ENCODE measurements around the gene RTN4RL2. TPM values are rescaled to one million over a fixed set of nuclear protein-coding genes. Genes with fewer than 3 reads are reported as not detected.

RTN4RL2 gene
- total RNA-seq, 6 experiments from 2014 or later = 12.5 to 54.4 (median 18.6) TPM

DNA sequence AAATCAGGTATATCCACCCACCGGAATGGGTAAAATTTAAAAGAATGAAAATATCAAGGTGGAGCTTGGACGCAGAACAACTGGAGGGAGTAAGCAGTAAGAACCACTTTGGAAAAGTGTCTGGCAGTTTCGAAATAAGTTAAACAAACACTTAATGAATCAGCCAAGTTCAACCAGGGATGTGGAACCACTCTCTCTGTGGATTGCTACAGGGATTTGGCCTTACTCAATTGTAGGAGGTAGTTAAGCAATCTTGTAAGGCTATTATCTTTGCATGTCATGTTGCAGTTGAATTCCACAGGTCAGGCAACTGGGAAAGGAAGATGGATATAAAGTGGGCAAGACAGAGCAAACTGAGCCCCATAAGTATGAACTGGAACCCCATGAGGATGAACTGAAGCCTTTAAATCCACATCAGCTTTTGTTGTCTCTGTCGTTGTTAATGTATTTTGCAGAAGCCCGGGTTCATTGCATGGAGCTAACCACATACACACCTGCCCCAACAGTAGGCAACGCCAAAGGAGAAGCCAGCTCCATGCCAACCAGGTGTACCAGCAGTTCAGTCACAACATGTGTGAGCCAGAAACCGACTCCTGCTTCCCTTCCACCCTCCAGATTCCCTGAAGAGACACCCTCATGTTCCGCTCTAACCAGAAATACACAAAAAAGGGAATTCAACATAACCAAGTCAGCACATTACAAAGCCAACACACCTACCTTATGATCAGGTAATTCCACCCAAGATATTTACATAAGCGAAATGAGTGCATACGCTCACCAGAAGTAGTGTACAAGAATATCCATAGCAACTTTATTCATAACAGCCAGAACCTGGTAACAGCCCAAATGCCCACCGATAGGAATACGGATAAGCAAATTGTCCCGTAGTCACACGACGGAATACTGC lies 25.4 kb upstream of the RTN4RL2 start:
- Histone ChIP-seq H3K9me3 (no peaks in the 10 kb centered on the region), H3K4me3 (no peak overlapping the region), H3K27ac (peak overlapping the region; percentile 45 to 83 (median 66)), H3K36me3 (no peaks in the 10 kb centered on the region), H3K4me1 (peaks cover 0 to 62% (median 20%) of the 10 kb centered on the region in 4 donors), H3K27me3 (no peaks in the 10 kb centered on the region)
- TF ChIP-seq, protein P1, sequence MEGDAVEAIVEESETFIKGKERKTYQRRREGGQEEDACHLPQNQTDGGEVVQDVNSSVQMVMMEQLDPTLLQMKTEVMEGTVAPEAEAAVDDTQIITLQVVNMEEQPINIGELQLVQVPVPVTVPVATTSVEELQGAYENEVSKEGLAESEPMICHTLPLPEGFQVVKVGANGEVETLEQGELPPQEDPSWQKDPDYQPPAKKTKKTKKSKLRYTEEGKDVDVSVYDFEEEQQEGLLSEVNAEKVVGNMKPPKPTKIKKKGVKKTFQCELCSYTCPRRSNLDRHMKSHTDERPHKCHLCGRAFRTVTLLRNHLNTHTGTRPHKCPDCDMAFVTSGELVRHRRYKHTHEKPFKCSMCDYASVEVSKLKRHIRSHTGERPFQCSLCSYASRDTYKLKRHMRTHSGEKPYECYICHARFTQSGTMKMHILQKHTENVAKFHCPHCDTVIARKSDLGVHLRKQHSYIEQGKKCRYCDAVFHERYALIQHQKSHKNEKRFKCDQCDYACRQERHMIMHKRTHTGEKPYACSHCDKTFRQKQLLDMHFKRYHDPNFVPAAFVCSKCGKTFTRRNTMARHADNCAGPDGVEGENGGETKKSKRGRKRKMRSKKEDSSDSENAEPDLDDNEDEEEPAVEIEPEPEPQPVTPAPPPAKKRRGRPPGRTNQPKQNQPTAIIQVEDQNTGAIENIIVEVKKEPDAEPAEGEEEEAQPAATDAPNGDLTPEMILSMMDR (IDR thresholded peaks at IDR 0.05) = no peak
- no peak for TF ChIP-seq POLR2A (IDR thresholded peaks at IDR 0.05)
- DNase-seq (peak in 2 of 3 donors; percentile 45 to 63), ATAC-seq (peak; percentile 47 to 75 (median 68))
- WGBS (ENCODE audit: insufficient coverage, low coverage, low lambda C conversion rate, missing lambda C conversion rate) = 46% methylated on average over 13 of the region's 15 CpGs
- intact Hi-C loops (cut with DNase I) = no loop called here

DNA sequence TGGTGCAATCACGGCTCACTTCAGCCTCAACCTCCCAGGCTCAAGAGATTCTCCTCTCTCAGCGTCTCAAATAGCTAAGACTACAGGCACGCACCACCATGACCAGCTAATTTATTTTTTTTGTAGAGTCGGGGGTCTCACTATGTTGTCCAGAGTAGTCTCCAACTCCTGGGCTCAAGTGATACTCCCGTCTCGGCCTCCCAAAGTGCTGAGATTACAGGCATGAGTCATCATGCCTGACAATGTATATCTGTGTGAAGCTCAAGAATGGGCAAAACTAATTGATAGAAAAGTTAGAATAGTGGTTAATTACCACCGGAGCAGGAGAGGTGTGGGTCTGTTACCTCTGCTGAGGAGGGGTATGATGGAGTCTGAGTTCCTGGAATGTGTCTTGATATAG lies 24.3 kb upstream of the RTN4RL2 start:
- intact Hi-C loops (cut with DNase I) = no loop called here
- Histone ChIP-seq H3K27ac (peak overlapping the region in 2 of 3 donors; percentile 50 to 83), H3K4me3 (no peak overlapping the region), H3K9me3 (no peaks in the 10 kb centered on the region), H3K27me3 (no peaks in the 10 kb centered on the region), H3K36me3 (no peaks in the 10 kb centered on the region), H3K4me1 (peaks cover 0 to 54% (median 18%) of the 10 kb centered on the region in 4 donors)
- no peak for ATAC-seq
- peak in 1 of 3 donors; percentile 11 for DNase-seq
- TF ChIP-seq POLR2A (IDR thresholded peaks at IDR 0.05) = no peak
- TF ChIP-seq, protein P1 (IDR thresholded peaks at IDR 0.05) = no peak
- WGBS (ENCODE audit: insufficient coverage, low coverage, low lambda C conversion rate, missing lambda C conversion rate) = 87% methylated on average over 7 of the region's 7 CpGs

DNA sequence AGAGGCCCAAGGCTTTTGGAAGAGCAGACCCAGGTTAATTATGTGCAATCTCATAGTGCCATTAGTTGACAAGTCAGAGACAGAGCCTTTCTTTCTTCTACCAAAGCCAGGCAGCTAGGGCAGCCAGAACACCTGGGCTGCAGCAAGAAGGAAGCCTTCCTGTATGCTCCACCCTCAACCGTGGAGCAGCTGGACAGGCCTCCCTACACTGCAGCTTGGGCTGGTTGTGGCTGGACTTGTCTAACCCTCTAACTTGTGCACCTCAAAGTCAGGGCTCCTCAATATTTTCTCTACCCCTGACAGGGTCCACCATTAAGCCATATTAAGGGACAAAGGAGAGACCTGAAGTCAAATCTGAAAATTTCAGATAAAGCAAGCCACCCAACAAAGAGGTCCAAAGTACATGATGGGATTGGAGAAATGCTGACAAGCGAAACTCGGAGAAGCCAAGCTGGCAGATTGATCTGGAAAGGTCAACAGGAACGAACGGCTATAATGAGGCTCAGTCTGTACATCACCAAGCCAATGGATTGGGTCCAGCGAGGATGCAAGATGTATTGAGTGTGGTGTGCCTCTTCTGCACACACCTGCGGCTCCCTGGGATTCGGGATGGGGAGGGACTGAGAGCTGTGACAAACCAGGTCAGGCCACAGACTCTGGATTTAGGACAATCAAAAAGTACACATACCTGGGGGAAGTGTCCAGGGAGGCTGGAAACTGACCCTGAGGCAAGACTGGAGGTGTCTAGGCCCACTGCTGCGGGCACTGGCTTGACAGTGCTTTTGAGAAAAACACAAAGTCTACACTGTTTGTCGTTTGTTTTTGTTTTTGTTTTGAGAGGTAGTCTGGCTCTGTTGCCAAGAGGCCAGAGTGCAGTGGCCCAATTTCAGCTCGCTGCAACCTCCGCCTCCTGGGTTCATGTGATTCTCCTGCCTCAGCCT lies 21.7 kb upstream of the RTN4RL2 start:
- ATAC-seq = peak; percentile 55 to 80 (median 72)
- peaks cover 0 to 61% (median 19%) of the 10 kb centered on the region in 4 donors for H3K4me1 ChIP-seq
- intact Hi-C loops (cut with DNase I) = no loop called here

DNA sequence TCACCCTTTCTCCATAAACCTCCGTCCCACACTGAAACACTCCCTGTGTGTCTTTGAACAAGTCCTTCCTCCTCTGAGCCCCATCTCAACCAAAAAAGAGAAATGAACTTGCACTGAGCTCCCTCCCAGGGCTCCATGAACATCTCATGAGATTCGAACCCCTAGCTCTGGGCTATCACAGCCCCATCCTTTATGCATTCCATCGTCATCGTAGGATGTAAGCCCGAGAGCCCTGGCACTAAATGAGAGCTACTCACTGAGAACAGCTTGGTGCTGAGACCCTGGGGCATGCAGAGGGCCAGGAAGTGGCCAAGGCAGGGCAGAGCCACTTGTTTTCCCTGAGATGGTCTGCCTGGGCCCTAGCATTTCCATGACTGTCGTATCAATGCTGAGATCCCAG lies 20.5 kb upstream of the RTN4RL2 start:
- Histone ChIP-seq H3K27ac (peak overlapping the region; percentile 70 to 89 (median 86)), H3K4me1 (peaks cover 0 to 52% (median 16%) of the 10 kb centered on the region in 4 donors), H3K9me3 (no peaks in the 10 kb centered on the region), H3K27me3 (no peaks in the 10 kb centered on the region), H3K4me3 (no peak overlapping the region), H3K36me3 (no peaks in the 10 kb centered on the region)
- intact Hi-C loops (cut with DNase I) = no loop called here
- ATAC-seq (no peak), DNase-seq (peak in 1 of 3 donors; percentile 3)
- TF ChIP-seq, protein P1 (IDR thresholded peaks at IDR 0.05) = no peak
- no peak for TF ChIP-seq POLR2A (IDR thresholded peaks at IDR 0.05)
- 63% methylated on average over 5 of the region's 6 CpGs for WGBS (ENCODE audit: insufficient coverage, low coverage, low lambda C conversion rate, missing lambda C conversion rate)

More for the DNA sequence above, 21.7 kb upstream of the RTN4RL2 start:
- Histone ChIP-seq H3K4me3 (no peak overlapping the region), H3K27ac (peak overlapping the region; percentile 70 to 89 (median 86)), H3K27me3 (no peaks in the 10 kb centered on the region), H3K36me3 (no peaks in the 10 kb centered on the region), H3K9me3 (no peaks in the 10 kb centered on the region)
- TF ChIP-seq, protein P1 (IDR thresholded peaks at IDR 0.05) = no peak
- no peak for TF ChIP-seq POLR2A (IDR thresholded peaks at IDR 0.05)
- DNase-seq = peak; percentile 70 to 95 (median 92)
- WGBS (ENCODE audit: insufficient coverage, low coverage, low lambda C conversion rate, missing lambda C conversion rate) = 22% methylated on average over 5 of the region's 12 CpGs
